ENCODE results near the gene NFIA.

DNA sequence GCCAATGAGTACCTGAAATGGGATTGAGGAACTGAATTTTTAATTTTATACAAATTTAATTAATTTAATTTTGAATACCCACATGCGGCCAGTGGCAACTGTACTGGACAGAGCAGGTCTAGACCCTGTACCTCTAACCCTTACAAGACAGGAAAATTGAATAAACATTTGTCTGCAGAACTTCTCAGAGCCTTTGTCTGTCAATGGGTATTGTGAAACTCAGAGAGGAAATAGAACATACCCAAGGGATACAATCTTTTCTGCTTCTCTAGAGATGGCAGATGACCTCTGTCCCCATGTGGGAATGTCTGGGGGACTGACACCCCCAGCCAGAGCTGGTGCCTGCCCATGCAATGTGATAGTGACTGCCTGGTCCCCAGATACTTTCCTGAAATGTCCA is 421.9 kb downstream of the NFIA start:
- TF ChIP-seq, protein P1, sequence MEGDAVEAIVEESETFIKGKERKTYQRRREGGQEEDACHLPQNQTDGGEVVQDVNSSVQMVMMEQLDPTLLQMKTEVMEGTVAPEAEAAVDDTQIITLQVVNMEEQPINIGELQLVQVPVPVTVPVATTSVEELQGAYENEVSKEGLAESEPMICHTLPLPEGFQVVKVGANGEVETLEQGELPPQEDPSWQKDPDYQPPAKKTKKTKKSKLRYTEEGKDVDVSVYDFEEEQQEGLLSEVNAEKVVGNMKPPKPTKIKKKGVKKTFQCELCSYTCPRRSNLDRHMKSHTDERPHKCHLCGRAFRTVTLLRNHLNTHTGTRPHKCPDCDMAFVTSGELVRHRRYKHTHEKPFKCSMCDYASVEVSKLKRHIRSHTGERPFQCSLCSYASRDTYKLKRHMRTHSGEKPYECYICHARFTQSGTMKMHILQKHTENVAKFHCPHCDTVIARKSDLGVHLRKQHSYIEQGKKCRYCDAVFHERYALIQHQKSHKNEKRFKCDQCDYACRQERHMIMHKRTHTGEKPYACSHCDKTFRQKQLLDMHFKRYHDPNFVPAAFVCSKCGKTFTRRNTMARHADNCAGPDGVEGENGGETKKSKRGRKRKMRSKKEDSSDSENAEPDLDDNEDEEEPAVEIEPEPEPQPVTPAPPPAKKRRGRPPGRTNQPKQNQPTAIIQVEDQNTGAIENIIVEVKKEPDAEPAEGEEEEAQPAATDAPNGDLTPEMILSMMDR (IDR thresholded peaks at IDR 0.05), result no peak
- TF ChIP-seq POLR2AphosphoS5 (IDR thresholded peaks at IDR 0.05), result no peak

Data from prostate gland (tissue), 2 donors.